Pancreas (tissue), 10 donors: ENCODE data around the gene VIM. TPM values are rescaled to one million over a fixed set of nuclear protein-coding genes. Genes with fewer than 3 reads are reported as not detected.

ENCODE experiments used
- ATAC-seq, 4 donors: fragments of 200-7000 bp; cut with Tn5 transposase; one replicate each; pipeline versions ENCODE4 v1.8.0 to v1.9.1; 2020; ENCODE audit warnings: mild to moderate bottlenecking in 4 of 4, moderate library complexity in 4 of 4
- DNase-seq, 6 donors: peaks; one replicate each; pipeline ENCODE4 v3.0.0-alpha.2; 2020
- FAIRE-seq: peaks from 2 replicates; lab custom pipeline; 2012; peaks lifted over from hg19 to GRCh38; lab: Jason Lieb, UNC
- H3K27ac ChIP-seq, 4 donors: fragments of 200-600 bp; sonication (generic); 1 replicate in 3 of 4; 2 replicates in 1 of 4; pipeline versions ENCODE4 v1.5.0 to v1.8.0; 2020
- H3K27me3 ChIP-seq, 4 donors: fragments of 200-600 bp; one replicate each; pipeline ENCODE4 v1.8.0; 2021
- H3K36me3 ChIP-seq, 3 donors: fragments of 200-600 bp; sonication (generic) in 1 of 3; one replicate each; pipeline versions ENCODE4 v1.5.0 to v1.8.0; 2020 to 2021
- H3K4me1 ChIP-seq, 3 donors: fragments of 200-600 bp; one replicate each; pipeline ENCODE4 v1.8.0; 2021
- H3K4me3 ChIP-seq, 4 donors: fragments of 200-600 bp; sonication (generic) in 2 of 4; one replicate each; pipeline versions ENCODE4 v1.5.0 to v1.8.0; 2020 to 2021
- H3K9me3 ChIP-seq, 4 donors: fragments of 200-600 bp; one replicate each; pipeline ENCODE4 v1.8.0; 2021
- CTCF ChIP-seq, 4 donors: fragments of 200-600 bp; sonication (generic) in 3 of 4; IDR thresholded peaks; one replicate each; pipeline versions ENCODE4 v1.5.0 to v1.8.0; 2021; ENCODE audit warnings: antibody characterized with exemption in 4 of 4
- WGBS, 2 donors: extraction: QIAGEN DNeasy Blood & Tissue Kit; methylation state at CpG; one replicate each; pipeline ENCODE4 v1.1.7; 2013; 5-methylcytosine and 5-hydroxymethylcytosine counted together
- intact Hi-C, 3 donors: fragments of 100-400 bp; cut with DNase I; formaldehyde crosslinking; loops; one replicate each; pipeline versions ENCODE4 v1.11.1 to v1.14.2; 2022
- polyA plus RNA-seq, 2 donors: library from polyadenylated mRNA; stranded (reverse); fragments of 200-250 nt; gene quantifications; one replicate each; pipeline ENCODE4 v1.2.3, GENCODE V29; 2013
- total RNA-seq, 6 donors: library from RNA; stranded (reverse); fragmentation: NEBNext Ultra II Directional in 4 of 6; extraction: Animal tissue kit (Norgen Biotek cat#: 25700) in 4 of 6; gene quantifications; one replicate each; pipeline versions ENCODE4 v1.2.1 to v1.2.4, GENCODE V29; 2021 to 2023
- donor health status: healthy with polysubstance abuse.
- donor health status: DM: no; HTN: no; CAD: no; lungs with moderate emphysema.
- donor health status: DM: no; HTN: no; CAD: no.
- donor health status: control.
- donor health status: control.
- donor health status: Bipolar disorder and iron deficiency.
- donor health status: DM: yes; HTN: yes; CAD: no.
- donor health status: DM: no; HTN: no; CAD: no.
- donor health status: DM: no; HTN: no; CAD: no.
- donor health status: DM: yes; HTN: yes; CAD: no.

VIM gene
- total and polyA plus RNA-seq, 8 donors = 133 to 546 (median 163) TPM

- TF ChIP-seq CTCF (IDR thresholded peaks at IDR 0.05) = no peak
- FAIRE-seq = no peak
- Histone ChIP-seq H3K9me3 (no peaks in the 10 kb centered on the region), H3K4me1 (peaks cover 0 to 8% (median 0%) of the 10 kb centered on the region in 3 donors), H3K36me3 (no peaks in the 10 kb centered on the region), H3K4me3 (peak overlapping the region in 3 of 4 donors; percentile 39 to 66 (median 51)), H3K27me3 (no peaks in the 10 kb centered on the region), H3K27ac (peak overlapping the region; percentile 87 to 96 (median 92))
- intact Hi-C loops = no loop called here
- no peak for DNase-seq
- 17 to 23% methylated on average over 3 of the region's 3 CpGs for WGBS, 2 donors
- no peak for ATAC-seq
These were observed 26.3 kb upstream of the VIM start for GRCh38 chr10:17201794-17202116.

- DNase-seq (no peak), ATAC-seq (no peak), FAIRE-seq (no peak)
- Histone ChIP-seq H3K36me3 (no peaks in the 10 kb centered on the region), H3K27ac (no peak overlapping the region), H3K9me3 (no peaks in the 10 kb centered on the region), H3K4me1 (peaks cover 0 to 8% (median 0%) of the 10 kb centered on the region in 3 donors), H3K4me3 (no peak overlapping the region), H3K27me3 (no peaks in the 10 kb centered on the region)
- no peak for TF ChIP-seq CTCF (IDR thresholded peaks at IDR 0.05)
- intact Hi-C loops = no loop called here
- WGBS, 2 donors = 83 to 85% methylated on average over 2 of the region's 2 CpGs
These were observed 25.5 kb upstream of the VIM start for GRCh38 chr10:17202506-17202905.

- DNase-seq (no peak), ATAC-seq (no peak), FAIRE-seq (no peak)
- H3K36me3 ChIP-seq = no peaks in the 10 kb centered on the region
- no peak overlapping the region for H3K4me3 ChIP-seq
- intact Hi-C loops = no loop called here
- TF ChIP-seq CTCF (IDR thresholded peaks at IDR 0.05) = no peak
- H3K9me3 ChIP-seq = no peaks in the 10 kb centered on the region
- 80 to 82% methylated on average over 4 of the region's 4 CpGs for WGBS, 2 donors
- no peaks in the 10 kb centered on the region for H3K27me3 ChIP-seq
- H3K27ac ChIP-seq = no peak overlapping the region
- H3K4me1 ChIP-seq = peaks cover 0 to 8% (median 0%) of the 10 kb centered on the region in 3 donors
These were observed 25.0 kb upstream of the VIM start for GRCh38 chr10:17202999-17203398.

- ATAC-seq = no peak
- no peak for FAIRE-seq
- 16 to 19% methylated on average over 3 of the region's 3 CpGs for WGBS, 2 donors
- intact Hi-C loops = no loop called here
- Histone ChIP-seq H3K36me3 (no peaks in the 10 kb centered on the region), H3K27ac (no peak overlapping the region), H3K4me3 (no peak overlapping the region), H3K27me3 (no peaks in the 10 kb centered on the region), H3K9me3 (no peaks in the 10 kb centered on the region), H3K4me1 (peaks cover 0 to 8% (median 0%) of the 10 kb centered on the region in 3 donors)
- no peak for TF ChIP-seq CTCF (IDR thresholded peaks at IDR 0.05)
- DNase-seq = no peak
These were observed 24.6 kb upstream of the VIM start for GRCh38 chr10:17203416-17203815.

GRCh38 chr10:17206210-17206709 lies 21.8 kb upstream of the VIM start:
- Histone ChIP-seq H3K4me1 (peaks cover 0 to 6% (median 4%) of the 10 kb centered on the region in 3 donors), H3K36me3 (no peaks in the 10 kb centered on the region), H3K27ac (no peak overlapping the region), H3K27me3 (no peaks in the 10 kb centered on the region), H3K9me3 (no peaks in the 10 kb centered on the region), H3K4me3 (no peak overlapping the region)
- ATAC-seq (peak in 1 of 4 donors; percentile 6), DNase-seq (no peak), FAIRE-seq (no peak)
- WGBS, 2 donors = 71 to 81% methylated on average over 7 of the region's 7 CpGs
- no peak for TF ChIP-seq CTCF (IDR thresholded peaks at IDR 0.05)
- intact Hi-C loops = no loop called here
